GM19035 (cell line): Measurements from ENCODE around the gene ANTKMT.

Experiments
- ATAC-seq: cut with Tn5 transposase; IDR thresholded peaks from one replicate; pipeline ENCODE4 v1.9.1; 2021; ENCODE audit not compliant: unreplicated experiment

The ANTKMT gene

GRCh38 chr16:714558-715476, 6.1 kb upstream of the ANTKMT start, which contains the start of gene METRN:
TSS of gene METRN (plus strand) at chr16:715118. CDS start at chr16:715290, 172 bp downstream.
- peak; percentile 74 for ATAC-seq

DNA sequence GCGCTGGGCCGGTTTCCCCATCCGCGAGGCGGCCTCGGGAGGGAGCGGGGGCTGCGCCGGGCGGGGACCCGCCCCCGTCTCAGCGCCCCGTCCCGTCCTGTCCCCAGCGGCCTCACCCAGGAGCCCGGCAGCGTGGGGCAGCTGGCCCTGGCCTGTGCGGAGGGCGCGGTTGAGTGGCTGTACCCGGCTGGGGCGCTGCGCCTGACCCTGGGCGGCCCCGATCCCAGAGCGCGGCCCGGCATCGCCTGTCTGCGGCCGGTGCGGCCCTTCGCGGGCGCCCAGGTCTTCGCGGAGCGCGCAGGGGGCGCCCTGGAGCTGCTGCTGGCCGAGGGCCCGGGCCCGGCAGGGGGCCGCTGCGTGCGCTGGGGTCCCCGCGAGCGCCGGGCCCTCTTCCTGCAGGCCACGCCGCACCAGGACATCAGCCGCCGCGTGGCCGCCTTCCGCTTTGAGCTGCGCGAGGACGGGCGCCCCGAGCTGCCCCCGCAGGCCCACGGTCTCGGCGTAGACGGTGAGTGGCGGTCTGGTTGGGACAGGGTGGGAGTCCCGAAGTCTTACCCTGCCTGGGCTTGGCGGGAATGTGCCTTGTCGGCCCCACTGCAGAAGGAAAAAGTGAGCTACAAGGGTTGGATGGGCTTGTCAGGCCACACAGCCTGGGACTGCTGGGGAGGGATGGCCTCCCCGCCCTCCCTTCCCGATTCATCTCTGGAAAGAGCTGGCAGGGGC, 5.3 kb upstream of the ANTKMT start:
- ATAC-seq = peak; percentile 23

DNA sequence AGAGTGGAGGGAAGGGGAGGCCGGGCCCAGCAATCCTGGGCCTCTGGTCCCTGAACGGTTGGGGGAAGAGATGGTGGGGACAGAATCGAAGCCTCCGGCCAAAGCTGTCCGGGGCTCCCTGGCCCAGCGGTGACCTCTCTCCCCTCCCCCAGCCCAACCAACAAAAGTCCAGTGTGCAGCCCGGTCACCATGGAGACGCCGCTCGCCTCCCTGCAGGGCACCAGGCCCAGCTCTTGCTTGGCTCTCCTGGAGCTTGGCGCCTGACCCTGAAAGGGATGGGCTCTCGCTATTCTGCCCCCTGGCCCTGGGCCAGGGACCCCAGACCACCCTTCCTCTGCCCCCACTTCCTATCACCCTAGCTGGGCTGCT, 4.8 kb upstream of the ANTKMT start:
- ATAC-seq = no peak

DNA sequence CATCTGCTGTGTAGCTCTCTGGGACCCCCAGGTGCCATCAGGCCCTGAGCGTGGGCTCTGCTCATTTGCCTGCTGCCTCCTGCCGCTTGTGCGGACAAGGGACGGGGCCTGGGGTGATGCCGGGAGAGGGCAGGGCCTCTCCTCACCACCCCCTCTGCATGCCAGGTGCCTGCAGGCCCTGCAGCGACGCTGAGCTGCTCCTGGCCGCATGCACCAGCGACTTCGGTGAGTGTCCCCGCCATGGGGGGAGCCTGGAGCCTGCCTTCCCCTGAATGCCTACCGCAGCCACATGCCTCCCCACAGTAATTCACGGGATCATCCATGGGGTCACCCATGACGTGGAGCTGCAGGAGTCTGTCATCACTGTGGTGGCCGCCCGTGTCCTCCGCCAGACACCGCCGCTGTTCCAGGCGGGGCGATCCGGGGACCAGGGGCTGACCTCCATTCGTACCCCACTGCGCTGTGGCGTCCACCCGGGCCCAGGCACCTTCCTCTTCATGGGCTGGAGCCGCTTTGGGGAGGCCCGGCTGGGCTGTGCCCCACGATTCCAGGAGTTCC, 4.1 kb upstream of the ANTKMT start:
- no peak for ATAC-seq

- no peak for ATAC-seq
These were observed 3.3 kb upstream of the ANTKMT start for GRCh38 chr16:717450-718245.

GRCh38 chr16:718389-718788, 2.6 kb upstream of the ANTKMT start:
- ATAC-seq = no peak

DNA sequence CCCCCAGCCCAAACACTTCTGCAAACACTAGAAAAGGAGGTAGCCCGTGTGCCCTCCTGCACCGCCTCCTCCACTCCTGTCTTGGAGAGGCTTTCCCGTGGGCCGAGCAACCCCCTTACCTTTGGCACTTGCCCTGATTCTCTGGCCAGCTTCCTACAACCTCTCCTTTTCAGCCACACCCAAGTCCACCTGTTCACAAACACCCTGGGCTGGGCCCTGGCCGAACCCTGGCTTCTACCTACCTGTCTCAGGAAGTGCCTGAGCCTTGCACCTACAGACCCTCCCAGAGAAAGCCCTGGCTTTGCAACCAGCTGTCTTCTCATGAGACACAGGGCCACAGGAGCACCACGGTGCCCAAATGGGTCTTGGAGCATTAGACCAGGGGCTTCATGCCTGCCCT, 2.0 kb upstream of the ANTKMT start:
- no peak for ATAC-seq

DNA sequence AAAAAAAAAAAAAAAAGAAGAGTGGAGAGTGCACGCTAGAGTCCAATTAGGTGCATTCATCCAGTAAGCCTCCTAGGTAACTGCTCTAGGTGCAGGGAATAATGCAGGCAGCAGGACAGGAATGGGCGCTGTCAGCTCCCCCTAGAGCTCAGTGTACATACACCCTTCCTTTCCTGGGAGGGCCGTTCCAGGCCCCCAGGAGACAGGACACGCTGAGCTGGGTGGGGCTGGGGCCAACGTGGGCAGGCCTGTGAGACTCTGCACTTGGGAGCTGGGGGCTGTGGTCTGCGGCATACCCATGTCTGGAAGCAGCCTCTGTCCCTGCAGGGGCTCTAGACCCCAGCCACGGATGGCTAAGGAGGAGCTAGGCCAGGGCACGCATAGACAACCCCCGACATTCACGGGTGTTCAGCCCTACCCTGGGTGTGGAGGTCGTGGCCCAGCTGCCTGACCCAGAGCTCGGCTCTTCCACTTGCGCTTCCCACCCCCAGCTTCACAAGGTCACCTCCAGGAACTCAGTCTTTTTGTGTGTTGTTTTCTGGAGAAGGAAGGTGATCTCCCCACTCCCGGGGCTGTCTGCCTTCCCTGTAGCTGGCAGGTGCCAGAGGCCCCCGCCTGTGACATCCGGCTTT, 1.0 kb upstream of the ANTKMT start:
- ATAC-seq = no peak

DNA sequence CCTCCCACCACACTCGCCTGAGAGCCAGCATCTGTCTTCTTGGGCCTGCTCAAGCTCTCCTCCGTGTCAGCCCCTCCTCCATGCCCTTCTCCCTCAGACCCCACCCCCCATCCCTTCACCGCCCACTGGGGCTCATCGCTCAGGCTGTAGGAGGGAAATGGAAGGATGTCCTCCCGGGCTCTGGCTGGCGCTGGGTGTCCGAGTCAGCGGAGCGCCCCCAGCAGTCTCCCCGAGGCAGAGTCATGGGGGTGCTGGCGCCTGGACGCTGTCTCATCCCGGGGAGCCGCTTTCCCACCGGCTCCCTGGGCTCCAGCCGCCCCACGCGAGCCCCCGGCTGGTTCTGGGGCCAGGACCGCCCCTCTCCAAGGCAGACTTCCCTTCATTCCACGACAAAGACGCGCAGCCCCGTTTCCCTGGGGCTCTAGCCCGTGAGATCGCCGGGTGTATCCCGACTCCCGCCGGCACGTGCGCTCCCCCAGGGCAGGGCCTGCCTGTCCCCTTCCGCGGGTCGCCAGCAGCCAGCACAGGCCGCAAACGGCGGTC, 428 bp upstream of the ANTKMT start:
- peak; percentile 14 for ATAC-seq

DNA sequence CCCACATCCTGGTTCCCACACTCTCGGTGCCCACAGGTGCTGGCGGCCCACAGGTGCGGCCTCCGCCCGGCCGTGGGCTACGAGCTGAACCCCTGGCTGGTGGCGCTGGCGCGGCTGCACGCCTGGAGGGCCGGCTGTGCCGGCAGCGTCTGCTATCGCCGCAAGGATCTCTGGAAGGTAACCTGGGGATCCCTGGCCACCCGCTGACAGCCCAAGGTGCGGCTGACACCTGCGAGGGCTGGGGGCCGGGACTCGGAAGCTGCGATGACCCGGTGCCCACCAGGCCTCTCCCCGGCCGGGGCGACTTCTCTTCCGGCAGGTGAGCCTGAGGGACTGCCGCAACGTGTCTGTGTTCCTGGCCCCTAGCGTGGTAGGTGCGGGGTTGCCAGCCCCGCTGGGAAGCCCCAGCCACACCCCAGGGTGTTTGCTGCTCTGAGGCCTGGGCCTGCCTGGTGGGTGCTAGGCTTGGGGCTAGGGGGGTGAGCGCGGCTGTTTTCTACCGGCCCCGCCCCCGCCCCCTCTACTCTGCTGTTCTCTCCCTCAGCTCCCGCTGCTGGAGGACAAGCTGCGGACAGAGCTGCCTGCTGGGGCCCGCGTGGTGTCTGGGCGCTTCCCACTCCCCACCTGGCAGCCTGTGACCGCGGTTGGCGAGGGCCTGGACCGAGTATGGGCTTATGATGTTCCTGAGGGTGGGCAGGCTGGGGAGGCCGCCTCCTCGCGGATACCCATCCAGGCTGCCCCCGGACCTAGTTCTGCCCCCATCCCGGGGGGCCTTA, 1.0 kb downstream of the ANTKMT start:
- no peak for ATAC-seq

GRCh38 chr16:722835-723633, 2.1 kb downstream of the ANTKMT start:
- ATAC-seq = no peak

DNA sequence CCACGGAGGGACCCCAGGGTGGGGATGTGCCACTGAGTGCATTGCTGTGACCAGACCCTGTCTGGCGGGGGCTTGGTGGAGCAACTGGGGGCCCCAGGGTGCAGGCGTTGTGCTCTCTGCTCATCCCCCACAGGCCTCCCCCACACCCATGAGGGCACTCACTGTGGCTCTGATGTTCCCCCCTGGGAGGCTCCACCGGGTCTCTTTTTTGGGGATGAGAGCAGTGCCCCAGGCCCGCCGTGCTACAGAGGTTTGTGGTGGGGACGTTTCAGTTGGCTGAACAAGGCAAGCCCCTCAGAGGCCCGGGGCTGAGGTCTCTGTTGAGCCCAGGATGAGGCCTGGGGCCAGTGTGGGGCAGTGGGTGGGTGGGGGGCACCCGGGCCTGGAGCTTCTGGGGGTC, 2.7 kb downstream of the ANTKMT start:
- no peak for ATAC-seq

- no peak for ATAC-seq
These were observed 3.5 kb downstream of the ANTKMT start for GRCh38 chr16:724188-725040.

DNA sequence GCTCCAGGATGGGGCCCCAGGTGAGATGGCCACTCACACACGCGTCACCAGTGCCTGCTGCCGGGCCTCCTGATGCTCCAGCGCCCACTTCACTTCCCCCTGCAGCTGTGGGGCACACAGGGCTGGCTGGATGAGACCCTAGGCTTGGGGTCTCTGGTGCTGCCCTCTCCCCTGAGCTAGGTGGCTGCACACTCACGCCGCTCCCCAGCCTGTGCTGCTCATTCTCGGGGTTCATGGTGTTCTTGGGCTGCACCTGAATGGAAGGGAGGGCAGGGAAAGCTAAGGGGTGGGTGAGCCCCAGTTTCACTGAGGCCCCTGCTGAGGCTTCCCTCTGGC, 4.1 kb downstream of the ANTKMT start:
- no peak for ATAC-seq

GRCh38 chr16:725463-726187, 4.7 kb downstream of the ANTKMT start:
- ATAC-seq = no peak

DNA sequence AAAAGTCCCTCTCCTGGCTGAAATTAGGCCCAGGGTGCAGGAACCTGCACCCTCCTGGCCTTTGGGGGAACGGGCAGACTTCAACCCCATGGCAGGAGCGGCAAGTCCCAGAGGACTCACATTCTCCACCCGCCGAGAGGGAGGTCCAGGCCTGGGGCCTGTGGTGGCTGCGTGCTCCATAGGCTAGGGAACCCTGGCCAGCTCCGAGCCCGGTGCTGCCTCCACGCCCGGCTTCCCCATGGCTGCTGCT, 5.2 kb downstream of the ANTKMT start:
- no peak for ATAC-seq

DNA sequence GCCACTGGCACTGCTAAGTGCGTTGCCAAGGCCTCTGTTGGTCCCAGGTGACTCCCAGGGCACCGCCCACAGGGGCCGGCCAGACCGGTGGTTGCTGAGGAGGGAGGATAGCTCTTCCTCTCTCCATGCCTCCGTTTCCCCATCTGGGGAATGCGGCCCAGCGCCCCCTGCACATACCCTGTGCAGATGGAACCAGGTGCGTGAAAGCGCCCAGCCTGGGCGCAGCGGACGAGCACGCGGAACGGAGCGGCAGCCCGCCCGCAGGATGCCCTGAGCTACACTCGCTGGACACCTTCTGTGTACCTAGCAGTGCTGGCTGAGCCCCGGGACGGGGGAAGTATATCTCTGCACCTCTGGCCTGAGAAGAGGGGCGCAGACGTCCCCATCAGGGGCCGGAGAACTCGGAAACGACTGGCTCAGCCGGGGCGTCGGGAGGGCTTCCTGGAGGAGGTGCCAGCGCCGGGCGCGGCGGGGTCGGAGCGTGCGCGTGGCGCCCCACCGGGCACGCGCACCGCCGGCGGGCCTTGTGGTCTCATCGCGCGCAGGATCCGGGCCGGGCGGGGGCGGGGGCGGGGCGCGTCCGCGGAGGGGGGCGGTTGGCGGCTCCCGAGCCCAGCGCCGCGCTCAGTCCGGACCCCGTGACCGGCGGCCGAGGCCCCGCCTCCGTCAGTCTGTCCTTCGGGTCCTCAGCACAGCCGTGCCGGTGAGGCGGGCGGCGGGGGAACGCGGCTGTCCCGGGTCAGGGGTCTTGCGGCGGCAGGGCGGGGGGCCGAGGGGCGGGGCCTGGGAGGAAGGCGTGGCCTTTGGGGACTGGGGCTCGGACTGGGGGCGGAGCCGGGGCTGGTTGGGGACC, 5.7 kb downstream of the ANTKMT start, which contains the start of the genes CCDC78 and HAGHL:
TSS of gene CCDC78 (minus strand) at position 6 of the 853 bp plus-strand sequence. CDS start 76 bp downstream, outside the sequence.
TSS of gene HAGHL (plus strand) at position 669 of the 853 bp plus-strand sequence. CDS start 404 bp downstream, outside the sequence.
- ATAC-seq = peak; percentile 32
